ENCODE results near the gene C8A. TPM values are rescaled to one million over a fixed set of nuclear protein-coding genes. Genes with fewer than 3 reads are reported as not detected.
A peak's percentile ranks its signal among the peaks of the same experiment; 100 is the strongest.

Gene C8A
- polyA plus RNA-seq (ENCODE audit: insufficient read length in 4 of 4) = under 1 TPM in 1 of 4 donors, not detected in 3; 0.60 TPM

GRCh38 chr1:56854521-56855099 is at the start of gene C8A:
Gene C8A, plus strand, starts transcription at chr1:56854797. Its CDS starts 105 bp downstream, at chr1:56854902.
- DNase-seq (ENCODE audit: low read depth in 4 of 4, low spot score in 3 of 4) = no peak

GRCh38 chr1:56806804-56807203 is 47.8 kb upstream of the C8A start:
- DNase-seq (ENCODE audit: low read depth in 4 of 4, low spot score in 3 of 4) = no peak

- DNase-seq (ENCODE audit: low read depth in 4 of 4, low spot score in 3 of 4) = no peak
Observed at GRCh38 chr1:56808410-56808809, 46.2 kb upstream of the C8A start.

GRCh38 chr1:56811331-56811730 is 43.3 kb upstream of the C8A start:
- DNase-seq (ENCODE audit: low read depth in 4 of 4, low spot score in 3 of 4) = no peak

- no peak for DNase-seq (ENCODE audit: low read depth in 4 of 4, low spot score in 3 of 4)
Observed at GRCh38 chr1:56814205-56814604, 40.4 kb upstream of the C8A start.

GRCh38 chr1:56816264-56816663 is 38.3 kb upstream of the C8A start:
- DNase-seq (ENCODE audit: low read depth in 4 of 4, low spot score in 3 of 4) = no peak

GRCh38 chr1:56816909-56817308 is 37.7 kb upstream of the C8A start:
- no peak for DNase-seq (ENCODE audit: low read depth in 4 of 4, low spot score in 3 of 4)

- no peak for DNase-seq (ENCODE audit: low read depth in 4 of 4, low spot score in 3 of 4)
Observed at GRCh38 chr1:56817716-56818463, 36.7 kb upstream of the C8A start.

- no peak for DNase-seq (ENCODE audit: low read depth in 4 of 4, low spot score in 3 of 4)
Observed at GRCh38 chr1:56819387-56819899, 35.2 kb upstream of the C8A start, which contains the start of gene FYB2. Gene FYB2, minus strand, starts transcription at chr1:56819404. Its CDS starts 114 bp downstream, at chr1:56819290.

- DNase-seq (ENCODE audit: low read depth in 4 of 4, low spot score in 3 of 4) = peak in 1 of 4 donors; percentile 61
Observed at GRCh38 chr1:56820755-56821461, 33.7 kb upstream of the C8A start.

- no peak for DNase-seq (ENCODE audit: low read depth in 4 of 4, low spot score in 3 of 4)
Observed at GRCh38 chr1:56821462-56821797, 33.2 kb upstream of the C8A start.

GRCh38 chr1:56824271-56824670 is 30.3 kb upstream of the C8A start:
- no peak for DNase-seq (ENCODE audit: low read depth in 4 of 4, low spot score in 3 of 4)

- DNase-seq (ENCODE audit: low read depth in 4 of 4, low spot score in 3 of 4) = no peak
Observed at GRCh38 chr1:56824938-56825337, 29.7 kb upstream of the C8A start.

- DNase-seq (ENCODE audit: low read depth in 4 of 4, low spot score in 3 of 4) = no peak
Observed at GRCh38 chr1:56825436-56825835, 29.2 kb upstream of the C8A start.

GRCh38 chr1:56827711-56828110 is 26.9 kb upstream of the C8A start:
- DNase-seq (ENCODE audit: low read depth in 4 of 4, low spot score in 3 of 4) = no peak

- DNase-seq (ENCODE audit: low read depth in 4 of 4, low spot score in 3 of 4) = no peak
Observed at GRCh38 chr1:56830052-56830451, 24.5 kb upstream of the C8A start.

GRCh38 chr1:56831871-56832693 is 22.5 kb upstream of the C8A start:
- DNase-seq (ENCODE audit: low read depth in 4 of 4, low spot score in 3 of 4) = peak; percentile 53 to 69 (median 57)

GRCh38 chr1:56833088-56833487 is 21.5 kb upstream of the C8A start:
- DNase-seq (ENCODE audit: low read depth in 4 of 4, low spot score in 3 of 4) = no peak

- no peak for DNase-seq (ENCODE audit: low read depth in 4 of 4, low spot score in 3 of 4)
Observed at GRCh38 chr1:56834137-56834900, 20.3 kb upstream of the C8A start.

GRCh38 chr1:56835657-56836056 is 18.9 kb upstream of the C8A start:
- no peak for DNase-seq (ENCODE audit: low read depth in 4 of 4, low spot score in 3 of 4)
